ENCODE data around the gene MYO3B. TPM values are rescaled to one million over a fixed set of nuclear protein-coding genes. Genes with fewer than 3 reads are reported as not detected.

The MYO3B gene
- total and polyA plus RNA-seq, 2 donors (not counting 1 experiment from before 2014, with no cell fraction given): not detected

DNA sequence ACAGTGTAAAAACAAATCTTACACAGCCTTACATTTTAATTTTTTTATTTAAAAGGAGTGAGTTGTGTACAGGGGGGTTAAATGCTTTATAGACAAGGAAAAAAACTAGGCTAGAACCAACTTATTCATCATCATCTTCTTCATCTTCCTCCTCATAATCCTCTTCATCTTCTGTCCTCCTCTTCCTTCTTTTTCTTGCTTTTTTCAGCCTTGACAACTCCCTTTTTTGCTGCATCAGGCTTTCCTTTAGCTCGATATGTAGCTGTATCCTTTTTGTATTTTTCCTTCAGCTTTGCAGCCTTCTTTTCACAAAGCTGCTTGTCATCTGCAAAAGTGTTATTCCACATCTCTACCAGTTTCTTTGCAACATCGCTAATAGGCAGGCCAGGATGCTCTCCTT is 423.5 kb downstream of the MYO3B start:
- DNase-seq (no peak), ATAC-seq (ENCODE audit: low read depth) (no peak)
- H3K9me3 ChIP-seq (ENCODE audit: control extremely low read depth in 1 of 3, control insufficient read depth in 2 of 3, insufficient read depth in 1 of 3, low read length in 2 of 3): peaks cover 0 to 1% (median 0%) of the 10 kb centered on the region in 3 donors
- Mint-ChIP-seq H3K4me3 (no peak overlapping the region), H3K4me1 (no peaks in the 10 kb centered on the region), H3K27ac (no peak overlapping the region), H3K27me3 (peaks cover 7% of the 10 kb centered on the region), H3K9me3 (ENCODE audit: insufficient read depth) (no peaks in the 10 kb centered on the region)
- no peak overlapping the region for H3K4me3 ChIP-seq (ENCODE audit: control extremely low read depth in 1 of 5, extremely low read depth in 1 of 5, insufficient read depth in 1 of 5, low read depth in 2 of 5, low read length in 4 of 5)
- H3K9ac ChIP-seq (ENCODE audit: low read length): no peak overlapping the region
- intact Hi-C loops (cut with micrococcal nuclease): no loop called here
- H3K4me2 ChIP-seq (replicated peaks; ENCODE audit: low read depth, low read length, poor library complexity, severe bottlenecking): no peak overlapping the region
- WGBS (ENCODE audit: insufficient coverage): 96% methylated on average over 2 of the region's 2 CpGs
- ChIA-PET CTCF (no interaction called here), POLR2A (no interaction called here)
- H3K27ac ChIP-seq (ENCODE audit: low read length in 2 of 2): no peak overlapping the region
- H3K27me3 ChIP-seq (replicated peaks in 1 of 4; ENCODE audit: control extremely low read depth in 1 of 4, control insufficient read depth in 3 of 4, insufficient read depth in 4 of 4, low read length in 3 of 4): peaks cover 0 to 2% (median 0%) of the 10 kb centered on the region in 4 experiments
- H3K79me2 ChIP-seq (ENCODE audit: control insufficient read depth, insufficient read depth, low read length): no peaks in the 10 kb centered on the region
- no peak for TF ChIP-seq EZH2 (IDR thresholded peaks at IDR 0.05; ENCODE audit: borderline replicate concordance, insufficient read depth, low read depth, low read length, poor library complexity, severe bottlenecking)
- TF ChIP-seq, protein P1, sequence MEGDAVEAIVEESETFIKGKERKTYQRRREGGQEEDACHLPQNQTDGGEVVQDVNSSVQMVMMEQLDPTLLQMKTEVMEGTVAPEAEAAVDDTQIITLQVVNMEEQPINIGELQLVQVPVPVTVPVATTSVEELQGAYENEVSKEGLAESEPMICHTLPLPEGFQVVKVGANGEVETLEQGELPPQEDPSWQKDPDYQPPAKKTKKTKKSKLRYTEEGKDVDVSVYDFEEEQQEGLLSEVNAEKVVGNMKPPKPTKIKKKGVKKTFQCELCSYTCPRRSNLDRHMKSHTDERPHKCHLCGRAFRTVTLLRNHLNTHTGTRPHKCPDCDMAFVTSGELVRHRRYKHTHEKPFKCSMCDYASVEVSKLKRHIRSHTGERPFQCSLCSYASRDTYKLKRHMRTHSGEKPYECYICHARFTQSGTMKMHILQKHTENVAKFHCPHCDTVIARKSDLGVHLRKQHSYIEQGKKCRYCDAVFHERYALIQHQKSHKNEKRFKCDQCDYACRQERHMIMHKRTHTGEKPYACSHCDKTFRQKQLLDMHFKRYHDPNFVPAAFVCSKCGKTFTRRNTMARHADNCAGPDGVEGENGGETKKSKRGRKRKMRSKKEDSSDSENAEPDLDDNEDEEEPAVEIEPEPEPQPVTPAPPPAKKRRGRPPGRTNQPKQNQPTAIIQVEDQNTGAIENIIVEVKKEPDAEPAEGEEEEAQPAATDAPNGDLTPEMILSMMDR (IDR thresholded peaks at IDR 0.05): no peak
- H4K20me1 ChIP-seq (ENCODE audit: control insufficient read depth, insufficient read depth, low read length, poor library complexity, severe bottlenecking): no peaks in the 10 kb centered on the region
- no peak overlapping the region for H2AFZ ChIP-seq (ENCODE audit: insufficient read depth, low read depth, low read length, poor library complexity, severe bottlenecking)
- no peaks in the 10 kb centered on the region for H3K36me3 ChIP-seq (replicated peaks in 1 of 2; ENCODE audit: control extremely low read depth in 1 of 2, control insufficient read depth in 1 of 2, extremely low read depth in 1 of 2, insufficient read depth in 2 of 2, low read length in 1 of 2)
- no peaks in the 10 kb centered on the region for H3K4me1 ChIP-seq (ENCODE audit: control insufficient read depth in 2 of 2, insufficient read depth in 2 of 2, low read length in 2 of 2)

DNA sequence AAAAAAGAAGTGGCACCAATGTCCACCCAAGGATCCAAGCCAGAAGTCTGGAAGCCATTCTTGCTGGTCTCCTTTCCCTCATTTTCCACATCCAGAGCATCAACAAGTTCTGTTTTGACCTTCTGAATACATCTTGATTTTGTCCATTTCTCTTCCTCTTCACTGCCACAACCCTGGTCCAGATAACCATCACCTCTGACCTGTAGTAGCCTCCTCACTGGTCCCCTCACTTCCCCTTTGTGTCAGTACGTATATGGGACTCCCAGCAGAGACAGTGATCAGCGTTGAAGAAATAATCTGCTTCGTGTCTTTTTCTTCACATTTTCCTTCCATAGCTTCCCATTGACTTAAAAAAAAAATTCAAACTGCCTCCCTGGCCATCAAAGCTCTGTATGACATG is 427.9 kb downstream of the MYO3B start:
- H3K4me1 ChIP-seq (ENCODE audit: control insufficient read depth in 2 of 2, insufficient read depth in 2 of 2, low read length in 2 of 2): no peaks in the 10 kb centered on the region
- 93% methylated on average over 3 of the region's 3 CpGs for WGBS (ENCODE audit: insufficient coverage)
- no peaks in the 10 kb centered on the region for H3K9me3 Mint-ChIP-seq (ENCODE audit: insufficient read depth)
- H3K4me3 ChIP-seq (ENCODE audit: control extremely low read depth in 1 of 5, extremely low read depth in 1 of 5, insufficient read depth in 1 of 5, low read depth in 2 of 5, low read length in 4 of 5): no peak overlapping the region
- H2AFZ ChIP-seq (ENCODE audit: insufficient read depth, low read depth, low read length, poor library complexity, severe bottlenecking): no peak overlapping the region
- intact Hi-C loops (cut with micrococcal nuclease): no loop called here
- no peak for DNase-seq
- peaks cover 7% of the 10 kb centered on the region for H3K27me3 Mint-ChIP-seq
- no peak overlapping the region for H3K4me3 Mint-ChIP-seq
- no peak overlapping the region for H3K4me2 ChIP-seq (replicated peaks; ENCODE audit: low read depth, low read length, poor library complexity, severe bottlenecking)
- no peak overlapping the region for H3K9ac ChIP-seq (ENCODE audit: low read length)
- H3K27me3 ChIP-seq (replicated peaks in 1 of 4; ENCODE audit: control extremely low read depth in 1 of 4, control insufficient read depth in 3 of 4, insufficient read depth in 4 of 4, low read length in 3 of 4): peaks cover 0 to 2% (median 0%) of the 10 kb centered on the region in 4 experiments
- H3K27ac Mint-ChIP-seq: no peak overlapping the region
- POLR2A ChIA-PET: no interaction called here
- CTCF ChIA-PET: no interaction called here
- no peaks in the 10 kb centered on the region for H3K79me2 ChIP-seq (ENCODE audit: control insufficient read depth, insufficient read depth, low read length)
- H3K4me1 Mint-ChIP-seq: no peaks in the 10 kb centered on the region
- peaks cover 0 to 2% (median 0%) of the 10 kb centered on the region in 3 donors for H3K9me3 ChIP-seq (ENCODE audit: control extremely low read depth in 1 of 3, control insufficient read depth in 2 of 3, insufficient read depth in 1 of 3, low read length in 2 of 3)
- no peaks in the 10 kb centered on the region for H3K36me3 ChIP-seq (replicated peaks in 1 of 2; ENCODE audit: control extremely low read depth in 1 of 2, control insufficient read depth in 1 of 2, extremely low read depth in 1 of 2, insufficient read depth in 2 of 2, low read length in 1 of 2)
- no peak for ATAC-seq (ENCODE audit: low read depth)
- TF ChIP-seq EZH2 (IDR thresholded peaks at IDR 0.05; ENCODE audit: borderline replicate concordance, insufficient read depth, low read depth, low read length, poor library complexity, severe bottlenecking): no peak
- TF ChIP-seq, protein P1 (IDR thresholded peaks at IDR 0.05): no peak
- H3K27ac ChIP-seq (ENCODE audit: low read length in 2 of 2): no peak overlapping the region
- H4K20me1 ChIP-seq (ENCODE audit: control insufficient read depth, insufficient read depth, low read length, poor library complexity, severe bottlenecking): no peaks in the 10 kb centered on the region

Measured in B cell (primary cell).